Mesenchymal stem cell (in vitro differentiated cells and primary cell): Measurements from ENCODE around the gene DHRSX.
"Not testable (repeated sequence)": the region's sequence is repeated elsewhere in the genome, so short reads cannot be mapped to it uniquely, and the experiment has no call there.

Experiments used
- DNase-seq: peaks from one replicate; pipeline ENCODE4 v3.0.0-alpha.2; 2013
- H2AFZ ChIP-seq: one replicate; pipeline ENCODE4 v1.6.1; 2013; ENCODE audit warnings: low read depth, mild to moderate bottlenecking, control low read depth, inconsistent platforms, low read length, moderate library complexity
- H2AK5ac ChIP-seq: 2 replicates; pipeline ENCODE4 v1.6.1; 2013; ENCODE audit warnings: low read length, moderate library complexity, mild to moderate bottlenecking, inconsistent platforms; ENCODE audit not compliant: severe bottlenecking
- H2BK120ac ChIP-seq: one replicate; pipeline ENCODE4 v1.6.1; 2013; ENCODE audit warnings: low read depth, mild to moderate bottlenecking, inconsistent platforms, low read length, moderate library complexity
- H2BK12ac ChIP-seq, 2 experiments: one replicate each; pipeline ENCODE4 v1.6.1; 2013; ENCODE audit warnings: inconsistent platforms in 2 of 2, low read length in 2 of 2, mild to moderate bottlenecking in 2 of 2, moderate library complexity in 2 of 2, control low read depth in 1 of 2
- H2BK15ac ChIP-seq: one replicate; pipeline ENCODE4 v1.6.1; 2013; ENCODE audit warnings: mild to moderate bottlenecking, low read depth, inconsistent platforms; ENCODE audit not compliant: poor library complexity, severe bottlenecking
- H2BK5ac ChIP-seq: 2 replicates; pipeline ENCODE4 v1.6.1; 2013; ENCODE audit warnings: low read depth, mild to moderate bottlenecking, low read length, control low read depth, inconsistent platforms; ENCODE audit not compliant: poor library complexity, severe bottlenecking
- H3K14ac ChIP-seq, 2 experiments: one replicate each; pipeline ENCODE4 v1.6.1; 2013; ENCODE audit warnings: inconsistent platforms in 2 of 2, low read length in 2 of 2, control low read depth in 1 of 2, mild to moderate bottlenecking in 1 of 2, moderate library complexity in 1 of 2
- H3K18ac ChIP-seq, 2 experiments: one replicate each; pipeline ENCODE4 v1.6.1; 2013; ENCODE audit warnings: inconsistent platforms in 2 of 2, low read length in 2 of 2, control low read depth in 1 of 2, low read depth in 1 of 2, mild to moderate bottlenecking in 1 of 2
- H3K23ac ChIP-seq, 2 experiments: one replicate each; pipeline ENCODE4 v1.6.1; 2013; ENCODE audit warnings: inconsistent platforms in 2 of 2, low read length in 2 of 2, mild to moderate bottlenecking in 2 of 2, moderate library complexity in 2 of 2, control low read depth in 1 of 2
- H3K27ac ChIP-seq: 2 replicates; pipeline ENCODE4 v1.5.1; 2013; ENCODE audit warnings: mild to moderate bottlenecking, moderate library complexity, low read length, control low read depth, inconsistent platforms; ENCODE audit not compliant: poor library complexity, severe bottlenecking
- H3K27me3 ChIP-seq, 2 experiments: 2 replicates each; pipeline versions ENCODE4 v1.6.1 to v1.7.0; 2013; ENCODE audit warnings: low read length in 2 of 2, mild to moderate bottlenecking in 2 of 2, moderate library complexity in 2 of 2, control low read depth in 1 of 2, inconsistent platforms in 1 of 2; ENCODE audit not compliant: control insufficient read depth in 1 of 2, insufficient read depth in 1 of 2
- H3K36me3 ChIP-seq, 2 experiments: 2 replicates each; pipeline versions ENCODE4 v1.6.1 to v1.7.0; 2013; ENCODE audit warnings: low read length in 2 of 2, control low read depth in 1 of 2, inconsistent platforms in 1 of 2, low read depth in 1 of 2, mild to moderate bottlenecking in 1 of 2; ENCODE audit not compliant: insufficient read depth in 2 of 2, control insufficient read depth in 1 of 2
- H3K4ac ChIP-seq, 2 experiments: one replicate each; pipeline ENCODE4 v1.6.1; 2013; ENCODE audit warnings: inconsistent platforms in 2 of 2, low read length in 2 of 2, mild to moderate bottlenecking in 2 of 2, moderate library complexity in 2 of 2, control low read depth in 1 of 2, low read depth in 1 of 2
- H3K4me1 ChIP-seq: 2 replicates; pipeline ENCODE4 v1.6.1; 2013; ENCODE audit warnings: low read depth, low read length, control low read depth; ENCODE audit not compliant: control insufficient read depth, insufficient read depth
- H3K4me2 ChIP-seq: 2 replicates; pipeline ENCODE4 v1.6.1; 2013; ENCODE audit warnings: low read length, mild to moderate bottlenecking, inconsistent platforms; ENCODE audit not compliant: poor library complexity, severe bottlenecking
- H3K4me3 ChIP-seq, 2 experiments: 2 replicates each; pipeline versions ENCODE4 v1.5.1 to v1.7.0; 2013; ENCODE audit warnings: low read length in 2 of 2, mild to moderate bottlenecking in 2 of 2, control low read depth in 1 of 2, low read depth in 1 of 2; ENCODE audit not compliant: insufficient read depth in 1 of 2
- H3K79me1 ChIP-seq: replicated peaks from 2 replicates; pipeline ENCODE4 v1.6.1; 2013; ENCODE audit warnings: mild to moderate bottlenecking, control low read depth, low read length, inconsistent platforms; ENCODE audit not compliant: poor library complexity, severe bottlenecking
- H3K9ac ChIP-seq: 2 replicates; pipeline ENCODE4 v1.7.0; 2013; ENCODE audit warnings: mild to moderate bottlenecking, low read length, moderate library complexity
- H3K9me3 ChIP-seq: 2 replicates; pipeline ENCODE4 v1.7.0; 2013; ENCODE audit warnings: mild to moderate bottlenecking, low read length; ENCODE audit not compliant: control insufficient read depth
- H4K8ac ChIP-seq: one replicate; pipeline ENCODE4 v1.6.1; 2013; ENCODE audit warnings: inconsistent platforms, mild to moderate bottlenecking, low read length, moderate library complexity
- H4K91ac ChIP-seq: one replicate; pipeline ENCODE4 v1.6.1; 2013; ENCODE audit warnings: mild to moderate bottlenecking, low read length, inconsistent platforms
- WGBS: methylation state at CpG from one replicate; pipeline ENCODE4 v1.1.7; 2013; ENCODE audit warnings: mixed read lengths; 5-methylcytosine and 5-hydroxymethylcytosine counted together

DHRSX gene

DNA sequence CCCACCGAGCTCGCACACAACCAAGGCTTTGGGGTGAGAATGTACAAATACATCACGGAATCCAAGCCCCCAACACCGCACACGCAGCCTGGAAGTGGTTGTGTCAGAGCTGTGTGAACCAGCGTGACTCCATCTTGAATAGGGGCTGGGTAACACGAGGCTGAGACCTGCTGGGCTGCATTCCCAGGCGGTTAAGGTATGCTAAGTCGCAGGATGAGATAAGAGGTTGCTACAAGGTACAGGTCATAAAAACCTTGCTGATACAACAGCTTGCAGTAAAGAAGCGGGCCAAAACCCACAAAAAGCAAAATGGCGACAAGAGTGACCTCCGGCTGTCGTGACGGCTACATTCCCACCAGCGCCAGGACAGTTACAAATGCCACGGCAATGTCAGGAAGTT is 258.4 kb downstream of the DHRSX start:
- no peak overlapping the region for H2BK120ac ChIP-seq
- H3K9me3 ChIP-seq, result no peaks in the 10 kb centered on the region
- no peak overlapping the region for H3K9ac ChIP-seq
- no peak overlapping the region for H4K91ac ChIP-seq
- H3K4me2 ChIP-seq, result no peak overlapping the region
- no peak overlapping the region for H3K4ac ChIP-seq
- H3K27me3 ChIP-seq, result no peaks in the 10 kb centered on the region
- no peak overlapping the region for H3K23ac ChIP-seq
- H4K8ac ChIP-seq, result no peak overlapping the region
- H2AK5ac ChIP-seq, result no peak overlapping the region
- no peak overlapping the region for H3K27ac ChIP-seq
- H2BK5ac ChIP-seq, result no peak overlapping the region
- H3K4me3 ChIP-seq, result no peak overlapping the region
- peaks cover 6% of the 10 kb centered on the region for H3K79me1 ChIP-seq
- no peak overlapping the region for H3K18ac ChIP-seq
- DNase-seq, result no peak
- H3K4me1 ChIP-seq, result no peaks in the 10 kb centered on the region
- no peak overlapping the region for H2AFZ ChIP-seq
- H3K14ac ChIP-seq, result no peak overlapping the region
- H2BK12ac ChIP-seq, result no peak overlapping the region
- 96% methylated on average over 16 of the region's 16 CpGs for WGBS
- H3K36me3 ChIP-seq, result peaks cover 16 to 29% of the 10 kb centered on the region in 2 experiments
- no peak overlapping the region for H2BK15ac ChIP-seq

DNA sequence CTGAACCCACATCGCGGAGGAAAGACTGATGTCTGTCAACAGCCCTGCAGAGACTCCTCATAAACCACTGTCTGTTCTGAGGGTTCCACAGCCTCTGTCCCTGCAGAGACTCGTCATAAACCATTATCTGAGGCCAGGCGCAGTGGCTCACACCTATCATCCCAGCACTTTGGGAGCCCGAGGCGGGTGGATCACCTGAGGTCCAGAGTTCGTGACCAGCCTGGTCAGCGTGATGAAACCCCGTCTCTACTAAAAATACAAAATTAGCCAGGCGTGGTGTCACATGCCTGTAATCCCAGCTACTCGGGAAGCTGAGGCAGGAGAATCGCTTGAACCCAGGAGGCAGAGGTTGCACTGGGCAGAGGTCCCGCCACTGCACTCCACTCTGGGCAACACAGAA is 259.3 kb downstream of the DHRSX start:
- 98% methylated on average over 13 of the region's 13 CpGs for WGBS
- not testable (repeated sequence) for H4K8ac ChIP-seq, H2BK12ac ChIP-seq, H2AK5ac ChIP-seq, H3K27me3 ChIP-seq, H3K4me1 ChIP-seq, H3K4me3 ChIP-seq, H3K9ac ChIP-seq, H2BK5ac ChIP-seq, H3K23ac ChIP-seq, H2AFZ ChIP-seq, H3K14ac ChIP-seq, H2BK15ac ChIP-seq, H3K4ac ChIP-seq, H2BK120ac ChIP-seq, H3K4me2 ChIP-seq, H3K9me3 ChIP-seq, H3K79me1 ChIP-seq, DNase-seq, H3K18ac ChIP-seq, H3K27ac ChIP-seq, H4K91ac ChIP-seq
- H3K36me3 ChIP-seq, result peaks cover 16 to 29% of the 10 kb centered on the region in 2 experiments

DNA sequence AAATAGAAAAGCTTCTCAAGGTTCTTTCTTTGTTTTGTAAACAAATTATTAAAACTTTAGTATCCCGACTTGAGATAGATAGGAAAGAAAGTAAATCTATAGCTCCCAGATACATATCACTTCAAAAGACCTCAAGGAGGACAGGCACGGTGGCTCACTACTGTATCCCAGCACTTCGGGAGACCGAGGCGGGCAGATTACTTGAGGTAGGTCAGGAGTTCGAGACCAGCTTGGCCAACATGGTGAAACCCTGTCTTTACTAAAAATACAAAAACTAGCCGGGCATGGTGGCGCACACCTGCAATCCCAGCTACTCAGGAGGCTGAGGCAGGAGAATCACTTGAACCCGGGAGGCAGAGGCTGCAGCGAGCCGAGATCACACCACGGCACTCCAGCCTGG is 260.0 kb downstream of the DHRSX start:
- H3K9ac ChIP-seq, H3K4me1 ChIP-seq, H3K18ac ChIP-seq, H2BK5ac ChIP-seq, H3K23ac ChIP-seq, H3K4ac ChIP-seq, H3K27ac ChIP-seq, H3K14ac ChIP-seq, H2BK120ac ChIP-seq, DNase-seq, H2BK12ac ChIP-seq, H3K27me3 ChIP-seq, H2AFZ ChIP-seq, H4K91ac ChIP-seq, H2AK5ac ChIP-seq, H3K4me2 ChIP-seq, H3K4me3 ChIP-seq, H3K79me1 ChIP-seq, H2BK15ac ChIP-seq, H4K8ac ChIP-seq, H3K9me3 ChIP-seq: not testable (repeated sequence)
- 99% methylated on average over 12 of the region's 12 CpGs for WGBS
- H3K36me3 ChIP-seq, result peaks cover 16 to 29% of the 10 kb centered on the region in 2 experiments

DNA sequence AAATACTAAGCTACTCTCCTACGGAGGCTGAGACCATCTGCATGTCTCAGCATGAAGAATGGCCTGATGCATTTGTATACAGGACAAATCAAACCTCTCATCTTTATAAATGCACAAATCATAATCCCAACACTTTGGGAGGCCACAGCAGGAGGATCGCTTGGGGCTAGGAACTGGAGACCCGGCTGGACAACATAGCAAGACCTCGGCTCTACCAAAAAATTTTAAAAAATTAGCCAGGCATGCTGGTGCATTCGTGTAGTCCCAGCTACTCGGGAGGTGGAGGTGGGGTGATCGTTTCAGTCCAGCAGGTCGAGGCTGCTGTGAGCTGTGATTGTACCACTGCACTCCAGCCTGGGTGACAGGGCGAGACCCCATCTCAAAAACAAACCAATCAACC is 262.8 kb downstream of the DHRSX start:
- no peak overlapping the region for H3K18ac ChIP-seq
- H2BK15ac ChIP-seq, result no peak overlapping the region
- no peak overlapping the region for H3K4me3 ChIP-seq
- H3K4me1 ChIP-seq, result peaks cover 5% of the 10 kb centered on the region
- no peak for DNase-seq
- no peak overlapping the region for H3K4me2 ChIP-seq
- no peak overlapping the region for H2AFZ ChIP-seq
- no peak overlapping the region for H3K9ac ChIP-seq
- no peak overlapping the region for H2AK5ac ChIP-seq
- H4K8ac ChIP-seq, result no peak overlapping the region
- no peak overlapping the region for H3K23ac ChIP-seq
- 98% methylated on average over 8 of the region's 9 CpGs for WGBS
- H3K79me1 ChIP-seq, result peaks cover 6% of the 10 kb centered on the region
- no peak overlapping the region for H2BK5ac ChIP-seq
- peaks cover 16 to 27% of the 10 kb centered on the region in 2 experiments for H3K36me3 ChIP-seq
- no peak overlapping the region for H3K27ac ChIP-seq
- no peaks in the 10 kb centered on the region for H3K27me3 ChIP-seq
- no peak overlapping the region for H3K4ac ChIP-seq
- H2BK120ac ChIP-seq, result no peak overlapping the region
- H3K14ac ChIP-seq, result no peak overlapping the region
- H2BK12ac ChIP-seq, result no peak overlapping the region
- no peaks in the 10 kb centered on the region for H3K9me3 ChIP-seq
- H4K91ac ChIP-seq, result no peak overlapping the region
